PC-9 (cell line): ENCODE results near the gene CLCA1.

Source experiments
- EZH2 ChIP-seq: fragments of 200-600 bp; sonication (generic); IDR thresholded peaks from 2 replicates; pipeline ENCODE4 v1.8.0; 2017; ENCODE audit warnings: antibody characterized with exemption, low read depth
- TF ChIP-seq, protein P1 (sequence below): fragments of 200-600 bp; sonication (generic); conservative IDR thresholded peaks from 2 replicates; pipeline ENCODE4 v1.6.1; 2017; ENCODE audit warnings: mixed run types, antibody characterized with exemption, mild to moderate bottlenecking, moderate library complexity

DNA sequence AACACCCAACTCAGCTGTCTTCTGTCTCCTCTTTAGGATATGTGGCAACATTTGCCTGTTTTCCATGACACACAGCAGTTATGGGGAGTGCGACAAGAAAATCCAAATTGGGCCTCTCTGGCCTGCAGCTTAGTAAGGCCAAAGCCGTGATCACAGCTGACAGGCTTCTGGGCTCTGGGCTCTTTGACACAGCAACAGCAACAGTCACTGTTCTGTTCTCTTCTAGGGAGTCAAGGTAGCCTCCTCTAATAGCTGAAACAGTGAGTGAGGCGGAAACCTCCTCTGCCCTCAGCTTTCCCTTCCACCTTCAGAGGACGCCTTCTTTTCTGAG lies 19.0 kb downstream of the CLCA1 start:
- TF ChIP-seq, protein P1, sequence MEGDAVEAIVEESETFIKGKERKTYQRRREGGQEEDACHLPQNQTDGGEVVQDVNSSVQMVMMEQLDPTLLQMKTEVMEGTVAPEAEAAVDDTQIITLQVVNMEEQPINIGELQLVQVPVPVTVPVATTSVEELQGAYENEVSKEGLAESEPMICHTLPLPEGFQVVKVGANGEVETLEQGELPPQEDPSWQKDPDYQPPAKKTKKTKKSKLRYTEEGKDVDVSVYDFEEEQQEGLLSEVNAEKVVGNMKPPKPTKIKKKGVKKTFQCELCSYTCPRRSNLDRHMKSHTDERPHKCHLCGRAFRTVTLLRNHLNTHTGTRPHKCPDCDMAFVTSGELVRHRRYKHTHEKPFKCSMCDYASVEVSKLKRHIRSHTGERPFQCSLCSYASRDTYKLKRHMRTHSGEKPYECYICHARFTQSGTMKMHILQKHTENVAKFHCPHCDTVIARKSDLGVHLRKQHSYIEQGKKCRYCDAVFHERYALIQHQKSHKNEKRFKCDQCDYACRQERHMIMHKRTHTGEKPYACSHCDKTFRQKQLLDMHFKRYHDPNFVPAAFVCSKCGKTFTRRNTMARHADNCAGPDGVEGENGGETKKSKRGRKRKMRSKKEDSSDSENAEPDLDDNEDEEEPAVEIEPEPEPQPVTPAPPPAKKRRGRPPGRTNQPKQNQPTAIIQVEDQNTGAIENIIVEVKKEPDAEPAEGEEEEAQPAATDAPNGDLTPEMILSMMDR, result no peak
- TF ChIP-seq EZH2, result no peak
